Measurements from ENCODE around the gene POTEG.
"Not testable (repeated sequence)": the region's sequence is repeated elsewhere in the genome, so short reads cannot be mapped to it uniquely, and the experiment has no call there.

- TF ChIP-seq CTCF, POLR2A (IDR thresholded peaks at IDR 0.05): not testable (repeated sequence)
Observed at GRCh38 chr14:19434241-19434640, at the start of gene POTEG.
